Activated naive CD4-positive, alpha-beta T cell treated with anti-CD3 and anti-CD28 coated beads for 36 hours (primary cell): ENCODE results near the gene REELD1. TPM values are rescaled to one million over a fixed set of nuclear protein-coding genes. Genes with fewer than 3 reads are reported as not detected.

Experiments
- CTCF ChIA-PET: fragments of 350-600 bp; sonication (Branson Sonifier 250); formaldehyde crosslinking; loops from one replicate; lab custom pipeline; 2021; ENCODE audit warnings: antibody characterized with exemption; lab: Charles Lee
- DNase-seq: peaks from one replicate; pipeline ENCODE4 v3.0.0-alpha.2; 2020
- H3K27ac Mint-ChIP-seq: one replicate; pipeline ENCODE4 v1.8.0; 2021; ENCODE audit warnings: mild to moderate bottlenecking, mixed read lengths
- H3K27me3 Mint-ChIP-seq: one replicate; pipeline ENCODE4 v1.8.0; 2021; ENCODE audit warnings: low read depth, mixed read lengths
- H3K36me3 Mint-ChIP-seq: one replicate; pipeline ENCODE4 v1.8.0; 2021; ENCODE audit warnings: low read depth, mixed read lengths
- H3K4me1 Mint-ChIP-seq: one replicate; pipeline ENCODE4 v1.8.0; 2021; ENCODE audit warnings: low read depth, mixed read lengths
- H3K4me3 Mint-ChIP-seq: one replicate; pipeline ENCODE4 v1.8.0; 2021; ENCODE audit warnings: mild to moderate bottlenecking, moderate library complexity, mixed read lengths
- H3K9me3 Mint-ChIP-seq: one replicate; pipeline ENCODE4 v1.8.0; 2021; ENCODE audit warnings: mixed read lengths
- intact Hi-C: fragments of 100-400 bp; cut with micrococcal nuclease; formaldehyde crosslinking; loops from one replicate; pipeline ENCODE4 v1.15.1; 2023
- total RNA-seq, 2 experiments: library from RNA; stranded (reverse); gene quantifications; one replicate each; pipeline ENCODE4 v1.2.3, GENCODE V29; 2021

Gene REELD1
- total RNA-seq, 2 experiments from 2014 or later, result not detected

- no peak overlapping the region for H3K27ac Mint-ChIP-seq
- intact Hi-C loops, result no loop called here
- no peak for DNase-seq
- H3K9me3 Mint-ChIP-seq, result no peaks in the 10 kb centered on the region
- H3K36me3 Mint-ChIP-seq, result peaks cover 19% of the 10 kb centered on the region
- CTCF ChIA-PET, result no interaction called here
- no peaks in the 10 kb centered on the region for H3K4me1 Mint-ChIP-seq
- H3K27me3 Mint-ChIP-seq, result no peaks in the 10 kb centered on the region
- no peak overlapping the region for H3K4me3 Mint-ChIP-seq
These were observed 23.9 kb upstream of the REELD1 start for GRCh38 chr4:146190456-146190855.

- no peak for DNase-seq
- Mint-ChIP-seq H3K27ac (no peak overlapping the region), H3K36me3 (peaks cover 19% of the 10 kb centered on the region), H3K4me3 (no peak overlapping the region), H3K4me1 (no peaks in the 10 kb centered on the region), H3K27me3 (no peaks in the 10 kb centered on the region), H3K9me3 (no peaks in the 10 kb centered on the region)
- intact Hi-C loops, result no loop called here
- CTCF ChIA-PET, result no interaction called here
These were observed 22.4 kb upstream of the REELD1 start for GRCh38 chr4:146191766-146192458.

GRCh38 chr4:146193628-146194027 lies 20.7 kb upstream of the REELD1 start:
- H3K4me1 Mint-ChIP-seq, result no peaks in the 10 kb centered on the region
- DNase-seq, result no peak
- CTCF ChIA-PET, result no interaction called here
- no peaks in the 10 kb centered on the region for H3K9me3 Mint-ChIP-seq
- H3K27me3 Mint-ChIP-seq, result no peaks in the 10 kb centered on the region
- H3K36me3 Mint-ChIP-seq, result peaks cover 16% of the 10 kb centered on the region
- intact Hi-C loops, result no loop called here
- H3K4me3 Mint-ChIP-seq, result no peak overlapping the region
- H3K27ac Mint-ChIP-seq, result no peak overlapping the region

GRCh38 chr4:146194212-146194611 lies 20.1 kb upstream of the REELD1 start:
- H3K4me3 Mint-ChIP-seq, result no peak overlapping the region
- no peak overlapping the region for H3K27ac Mint-ChIP-seq
- DNase-seq, result no peak
- no peaks in the 10 kb centered on the region for H3K27me3 Mint-ChIP-seq
- CTCF ChIA-PET, result no interaction called here
- no peaks in the 10 kb centered on the region for H3K4me1 Mint-ChIP-seq
- intact Hi-C loops, result no loop called here
- no peaks in the 10 kb centered on the region for H3K9me3 Mint-ChIP-seq
- H3K36me3 Mint-ChIP-seq, result peaks cover 16% of the 10 kb centered on the region

- H3K27me3 Mint-ChIP-seq, result peaks cover 4% of the 10 kb centered on the region
- DNase-seq, result no peak
- intact Hi-C loops, result no loop called here
- H3K27ac Mint-ChIP-seq, result no peak overlapping the region
- H3K9me3 Mint-ChIP-seq, result no peaks in the 10 kb centered on the region
- H3K4me3 Mint-ChIP-seq, result no peak overlapping the region
- H3K36me3 Mint-ChIP-seq, result peaks cover 17% of the 10 kb centered on the region
- CTCF ChIA-PET, result interaction anchor here (1.1 to 1.3 kb wide), 2 partner anchors 8 to 107 kb away, joined by 3 read pairs; no protein-coding TSS in a partner anchor
- H3K4me1 Mint-ChIP-seq, result no peaks in the 10 kb centered on the region
These were observed 11.7 kb upstream of the REELD1 start for GRCh38 chr4:146202665-146203064.

- CTCF ChIA-PET, result no interaction called here
- Mint-ChIP-seq H3K27me3 (peaks cover 7% of the 10 kb centered on the region), H3K4me3 (no peak overlapping the region), H3K27ac (no peak overlapping the region), H3K9me3 (no peaks in the 10 kb centered on the region), H3K36me3 (peaks cover 13% of the 10 kb centered on the region), H3K4me1 (no peaks in the 10 kb centered on the region)
- intact Hi-C loops, result no loop called here
- no peak for DNase-seq
These were observed 6.9 kb upstream of the REELD1 start for GRCh38 chr4:146207410-146207809.

GRCh38 chr4:146210890-146211289 lies 3.4 kb upstream of the REELD1 start:
- no peak overlapping the region for H3K4me3 Mint-ChIP-seq
- H3K9me3 Mint-ChIP-seq, result no peaks in the 10 kb centered on the region
- CTCF ChIA-PET, result interaction anchor here (1.1 kb wide), 1 partner anchor 9 kb away, joined by 3 read pairs; no protein-coding TSS in a partner anchor
- peaks cover 7% of the 10 kb centered on the region for H3K27me3 Mint-ChIP-seq
- H3K27ac Mint-ChIP-seq, result no peak overlapping the region
- intact Hi-C loops, result no loop called here
- no peaks in the 10 kb centered on the region for H3K36me3 Mint-ChIP-seq
- no peaks in the 10 kb centered on the region for H3K4me1 Mint-ChIP-seq
- DNase-seq, result no peak

GRCh38 chr4:146211440-146211839 lies 2.9 kb upstream of the REELD1 start:
- Mint-ChIP-seq H3K4me1 (no peaks in the 10 kb centered on the region), H3K27me3 (peaks cover 7% of the 10 kb centered on the region), H3K36me3 (no peaks in the 10 kb centered on the region), H3K9me3 (no peaks in the 10 kb centered on the region), H3K27ac (no peak overlapping the region), H3K4me3 (no peak overlapping the region)
- no peak for DNase-seq
- CTCF ChIA-PET, result interaction anchor here (1.1 kb wide), 1 partner anchor 9 kb away, joined by 3 read pairs; no protein-coding TSS in a partner anchor
- intact Hi-C loops, result no loop called here

GRCh38 chr4:146212781-146213180 lies 1.6 kb upstream of the REELD1 start:
- Mint-ChIP-seq H3K27me3 (peaks cover 3% of the 10 kb centered on the region), H3K4me3 (no peak overlapping the region), H3K27ac (no peak overlapping the region), H3K36me3 (no peaks in the 10 kb centered on the region), H3K4me1 (no peaks in the 10 kb centered on the region), H3K9me3 (no peaks in the 10 kb centered on the region)
- intact Hi-C loops, result no loop called here
- DNase-seq, result no peak
- CTCF ChIA-PET, result no interaction called here

- Mint-ChIP-seq H3K27me3 (no peaks in the 10 kb centered on the region), H3K36me3 (no peaks in the 10 kb centered on the region), H3K9me3 (no peaks in the 10 kb centered on the region), H3K27ac (no peak overlapping the region), H3K4me1 (no peaks in the 10 kb centered on the region), H3K4me3 (no peak overlapping the region)
- DNase-seq, result no peak
- CTCF ChIA-PET, result no interaction called here
- intact Hi-C loops, result no loop called here
These were observed 8.0 kb downstream of the REELD1 start for GRCh38 chr4:146222313-146222712.

- Mint-ChIP-seq H3K27me3 (no peaks in the 10 kb centered on the region), H3K36me3 (no peaks in the 10 kb centered on the region), H3K4me3 (no peak overlapping the region), H3K4me1 (no peaks in the 10 kb centered on the region), H3K9me3 (no peaks in the 10 kb centered on the region), H3K27ac (no peak overlapping the region)
- intact Hi-C loops, result no loop called here
- CTCF ChIA-PET, result no interaction called here
- DNase-seq, result no peak
These were observed 10.1 kb downstream of the REELD1 start for GRCh38 chr4:146224326-146224966.

- CTCF ChIA-PET, result interaction anchor here (1.4 kb wide), 1 partner anchor 11 kb away, joined by 4 read pairs; no protein-coding TSS in a partner anchor
- Mint-ChIP-seq H3K9me3 (peaks cover 6% of the 10 kb centered on the region), H3K4me1 (no peaks in the 10 kb centered on the region), H3K4me3 (no peak overlapping the region), H3K27me3 (no peaks in the 10 kb centered on the region), H3K27ac (no peak overlapping the region), H3K36me3 (no peaks in the 10 kb centered on the region)
- intact Hi-C loops, result no loop called here
- DNase-seq, result no peak
These were observed 15.1 kb downstream of the REELD1 start for GRCh38 chr4:146229406-146229805.
